Testis (tissue), 3 donors: Measurements from ENCODE around the gene CXCL12. TPM values are rescaled to one million over a fixed set of nuclear protein-coding genes. Genes with fewer than 3 reads are reported as not detected.

Experiments
- DNase-seq: peaks from one replicate; pipeline ENCODE4 v3.0.0-alpha.2; 2019
- H3K27ac ChIP-seq, 2 donors: fragments of 200-600 bp; sonication (generic); one replicate each; pipeline ENCODE4 v1.5.1; 2019
- H3K27me3 ChIP-seq: fragments of 200-600 bp; sonication (generic); one replicate; pipeline ENCODE4 v1.5.1; 2019
- H3K36me3 ChIP-seq: fragments of 200-600 bp; sonication (generic); one replicate; pipeline ENCODE4 v1.5.1; 2017; ENCODE audit warnings: low read depth; ENCODE audit errors: missing control alignments
- H3K4me1 ChIP-seq: fragments of 200-600 bp; sonication (generic); one replicate; pipeline ENCODE4 v1.5.1; 2019
- H3K4me3 ChIP-seq, 2 donors: fragments of 200-600 bp; sonication (generic); one replicate each; pipeline ENCODE4 v1.5.1; 2017 to 2019
- H3K9me3 ChIP-seq: fragments of 200-600 bp; sonication (generic); one replicate; pipeline ENCODE4 v1.5.1; 2017
- POLR2A ChIP-seq: fragments of 450-650 bp; IDR thresholded peaks from one replicate; pipeline ENCODE4 v1.6.1; 2017; ENCODE audit warnings: antibody characterized with exemption, mild to moderate bottlenecking, moderate library complexity
- WGBS, 2 donors: methylation state at CpG; one replicate each; pipeline ENCODE4 v1.1.5; 2018; 5-methylcytosine and 5-hydroxymethylcytosine counted together
- intact Hi-C: fragments of 100-400 bp; cut with DNase I; formaldehyde crosslinking; loops from one replicate; pipeline ENCODE4 v1.15.1; 2023; ENCODE audit warnings: low total_unique reads
- polyA plus RNA-seq: library from polyadenylated mRNA; stranded (reverse); fragments of 350-450 nt; fragmentation: Illumina TruSeq; extraction: RNeasy Lipid Tissue Mini Kit (QIAGEN cat#74804); gene quantifications from one replicate; pipeline ENCODE4 v1.2.3, GENCODE V29; 2014; ENCODE audit warnings: low read depth, low replicate concordance; ENCODE audit not compliant: insufficient read depth
- total RNA-seq, 2 donors: library from RNA; depleted of rRNA; stranded (reverse); fragments of >200 nt; gene quantifications; one replicate each; pipeline ENCODE4 v1.2.3, GENCODE V29; 2016
- TF ChIP-seq, protein P1 (sequence below), 3 experiments: fragments of 450-650 bp in 2 of 3; fragments of 200-600 bp in 1 of 3; sonication (generic) in 1 of 3; IDR thresholded peaks; one replicate each; pipeline ENCODE4 v1.5.1; 2016 to 2019; ENCODE audit warnings: antibody characterized with exemption in 3 of 3, mild to moderate bottlenecking in 2 of 3, moderate library complexity in 1 of 3

CXCL12 gene
- total and polyA plus RNA-seq, 3 donors from 2014 or later, result 9.8 to 87.7 (median 12.0) TPM

DNA sequence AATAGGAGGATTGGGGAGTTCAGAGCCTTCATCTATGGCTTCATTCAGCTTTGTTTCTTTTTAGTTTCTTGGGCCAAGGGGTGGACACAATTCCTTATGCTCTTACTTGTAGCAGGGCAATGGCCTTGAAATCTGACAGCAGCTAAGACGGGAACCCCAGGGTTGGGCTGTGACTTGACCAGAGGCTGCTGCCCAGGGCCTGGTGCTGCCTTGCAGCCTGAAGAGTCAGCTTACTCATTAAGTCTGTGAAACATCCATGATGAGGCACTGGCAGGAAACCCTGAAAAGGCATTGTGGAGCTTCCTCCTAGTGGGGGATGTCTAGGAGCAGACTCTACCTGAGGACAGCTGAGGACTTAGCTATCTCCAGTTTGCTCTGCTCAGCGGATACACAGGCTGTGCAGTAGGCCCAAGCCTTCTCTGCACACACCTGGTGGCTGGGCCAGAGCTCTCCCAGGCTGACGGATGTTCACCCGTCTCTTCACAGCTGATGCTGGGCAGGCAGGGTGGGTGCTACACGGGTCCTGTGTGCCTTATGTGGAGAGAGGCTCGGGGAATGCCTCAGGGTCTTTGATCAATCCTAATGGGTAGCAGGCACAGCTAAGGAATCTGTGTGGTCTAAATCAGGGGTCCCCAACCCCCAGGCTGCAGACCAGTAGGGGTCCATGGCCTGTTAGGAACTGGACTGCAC, 17.8 kb downstream of the CXCL12 start:
- no peaks in the 10 kb centered on the region for H3K9me3 ChIP-seq
- no peak for DNase-seq
- TF ChIP-seq, protein P1, sequence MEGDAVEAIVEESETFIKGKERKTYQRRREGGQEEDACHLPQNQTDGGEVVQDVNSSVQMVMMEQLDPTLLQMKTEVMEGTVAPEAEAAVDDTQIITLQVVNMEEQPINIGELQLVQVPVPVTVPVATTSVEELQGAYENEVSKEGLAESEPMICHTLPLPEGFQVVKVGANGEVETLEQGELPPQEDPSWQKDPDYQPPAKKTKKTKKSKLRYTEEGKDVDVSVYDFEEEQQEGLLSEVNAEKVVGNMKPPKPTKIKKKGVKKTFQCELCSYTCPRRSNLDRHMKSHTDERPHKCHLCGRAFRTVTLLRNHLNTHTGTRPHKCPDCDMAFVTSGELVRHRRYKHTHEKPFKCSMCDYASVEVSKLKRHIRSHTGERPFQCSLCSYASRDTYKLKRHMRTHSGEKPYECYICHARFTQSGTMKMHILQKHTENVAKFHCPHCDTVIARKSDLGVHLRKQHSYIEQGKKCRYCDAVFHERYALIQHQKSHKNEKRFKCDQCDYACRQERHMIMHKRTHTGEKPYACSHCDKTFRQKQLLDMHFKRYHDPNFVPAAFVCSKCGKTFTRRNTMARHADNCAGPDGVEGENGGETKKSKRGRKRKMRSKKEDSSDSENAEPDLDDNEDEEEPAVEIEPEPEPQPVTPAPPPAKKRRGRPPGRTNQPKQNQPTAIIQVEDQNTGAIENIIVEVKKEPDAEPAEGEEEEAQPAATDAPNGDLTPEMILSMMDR (IDR thresholded peaks at IDR 0.05), result no peak
- no peak for TF ChIP-seq POLR2A
- H3K27ac ChIP-seq, result no peak overlapping the region
- WGBS, 2 donors, result 57 to 79% methylated on average over 1 to 6 of the region's 6 CpGs
- no peaks in the 10 kb centered on the region for H3K4me1 ChIP-seq
- no peak overlapping the region for H3K4me3 ChIP-seq
- intact Hi-C loops, result no loop called here
- H3K36me3 ChIP-seq, result no peaks in the 10 kb centered on the region
- no peaks in the 10 kb centered on the region for H3K27me3 ChIP-seq

DNA sequence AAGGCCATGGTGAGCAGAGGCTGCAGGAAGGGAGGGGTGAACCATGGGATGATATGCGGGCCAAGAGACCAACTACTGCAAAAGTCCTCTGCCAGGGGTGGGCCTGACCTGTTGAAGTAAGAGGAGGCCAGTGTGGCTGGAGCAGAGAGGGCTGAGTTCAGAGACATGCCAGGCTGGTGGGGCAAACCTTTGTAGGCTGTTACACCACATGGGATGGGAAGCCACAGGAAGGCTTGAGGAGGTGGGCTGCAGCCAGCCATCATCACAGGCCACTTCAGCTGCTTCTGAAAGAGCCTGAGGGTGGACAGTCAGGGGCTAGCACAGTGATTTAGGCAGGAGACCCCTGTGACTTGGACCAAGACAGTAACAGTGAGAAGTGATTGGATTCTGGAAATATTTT, 20.3 kb downstream of the CXCL12 start:
- H3K9me3 ChIP-seq, result no peaks in the 10 kb centered on the region
- H3K36me3 ChIP-seq, result no peaks in the 10 kb centered on the region
- H3K4me3 ChIP-seq, result no peak overlapping the region
- DNase-seq, result no peak
- WGBS, 2 donors, result 76 to 86% methylated on average over 1 of the region's 1 CpG
- H3K27me3 ChIP-seq, result no peaks in the 10 kb centered on the region
- intact Hi-C loops, result no loop called here
- TF ChIP-seq, protein P1 (IDR thresholded peaks at IDR 0.05), result no peak
- TF ChIP-seq POLR2A, result no peak
- H3K27ac ChIP-seq, result no peak overlapping the region
- H3K4me1 ChIP-seq, result no peaks in the 10 kb centered on the region

DNA sequence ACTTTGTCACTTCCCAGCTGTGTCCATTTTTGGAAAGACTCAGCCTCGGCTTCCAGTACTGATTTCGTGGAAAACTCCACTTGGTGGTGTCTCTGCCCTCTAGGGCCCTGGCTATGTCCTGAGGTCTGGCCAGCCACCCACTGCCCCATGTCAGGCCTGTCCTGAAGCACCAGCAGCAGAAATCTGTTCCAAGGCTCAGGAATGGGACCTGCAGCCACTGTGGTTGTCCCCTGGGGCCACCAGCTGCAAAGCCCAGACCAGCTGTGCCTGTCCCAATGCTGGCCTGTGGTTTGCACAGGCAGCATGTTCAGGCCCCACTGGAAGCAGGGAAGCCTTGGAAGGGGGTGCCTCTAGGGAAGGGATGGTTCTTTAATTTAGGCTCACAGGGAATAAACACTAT, 21.2 kb downstream of the CXCL12 start:
- Histone ChIP-seq H3K9me3 (no peaks in the 10 kb centered on the region), H3K27me3 (no peaks in the 10 kb centered on the region), H3K36me3 (no peaks in the 10 kb centered on the region), H3K4me3 (no peak overlapping the region), H3K4me1 (no peaks in the 10 kb centered on the region), H3K27ac (no peak overlapping the region)
- WGBS, 2 donors, result 92 to 100% methylated on average over 2 of the region's 2 CpGs
- TF ChIP-seq, protein P1 (IDR thresholded peaks at IDR 0.05), result no peak
- TF ChIP-seq POLR2A, result no peak
- intact Hi-C loops, result no loop called here
- DNase-seq, result no peak

DNA sequence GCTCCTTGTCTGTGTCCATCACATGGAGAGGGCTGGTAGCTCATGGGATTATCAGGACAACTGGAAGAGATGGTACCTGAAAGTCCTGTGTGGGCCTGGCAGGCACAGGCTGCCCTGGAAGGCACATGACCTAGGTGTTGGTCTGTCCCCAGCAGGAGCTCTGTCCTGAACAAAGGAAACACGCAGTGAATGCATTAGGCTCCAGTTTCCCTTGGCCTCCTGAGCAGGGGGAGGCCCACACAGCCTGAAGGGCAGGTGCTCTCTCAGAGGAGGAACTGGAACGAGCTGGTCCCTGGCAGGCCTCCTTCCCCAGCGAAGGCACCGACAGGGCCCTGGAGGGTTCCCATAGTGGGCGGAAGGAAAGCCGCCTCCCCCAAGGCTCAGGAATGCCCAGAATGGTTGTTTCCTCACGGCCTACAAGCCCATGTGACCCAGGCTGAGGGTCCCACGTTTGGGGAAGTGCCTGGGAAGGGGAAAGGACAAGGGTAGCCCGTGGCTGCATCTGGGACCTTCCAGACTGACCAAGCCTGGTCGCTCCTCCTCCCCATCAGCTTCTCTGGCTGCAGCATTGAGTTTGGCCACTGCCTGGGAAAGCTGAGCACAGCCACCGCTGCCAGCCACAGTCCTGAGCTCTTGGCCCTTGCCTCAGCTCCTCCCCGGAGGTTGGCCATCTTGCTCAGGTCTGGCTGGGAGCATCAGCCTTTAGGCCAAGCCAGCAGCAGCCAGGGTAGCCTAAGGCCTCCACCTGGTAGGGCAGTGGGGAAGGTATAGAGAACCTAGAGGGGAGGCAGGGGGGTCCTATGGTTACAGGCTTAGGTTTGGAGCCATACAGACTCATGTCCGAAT, 21.8 kb downstream of the CXCL12 start:
- no peak overlapping the region for H3K4me3 ChIP-seq
- no peaks in the 10 kb centered on the region for H3K4me1 ChIP-seq
- H3K27ac ChIP-seq, result no peak overlapping the region
- H3K9me3 ChIP-seq, result no peaks in the 10 kb centered on the region
- no peak for DNase-seq
- H3K27me3 ChIP-seq, result no peaks in the 10 kb centered on the region
- no peak for TF ChIP-seq POLR2A
- TF ChIP-seq, protein P1 (IDR thresholded peaks at IDR 0.05), result no peak
- 79 to 87% methylated on average over 7 to 13 of the region's 13 CpGs for WGBS, 2 donors
- intact Hi-C loops, result no loop called here
- no peaks in the 10 kb centered on the region for H3K36me3 ChIP-seq
